ENCODE results near the gene MAP2K4.

Gene MAP2K4

GRCh38 chr17:12114686-12115418 is 94.2 kb downstream of the MAP2K4 start:
- 100% methylated on average over 1 of the region's 3 CpGs for WGBS, 2 experiments (ENCODE audit: insufficient coverage in 2 of 2)
- H3K4me3 ChIP-seq (ENCODE audit: extremely low read depth, insufficient read depth, low read length, poor library complexity, severe bottlenecking) = no peak overlapping the region
- no peaks in the 10 kb centered on the region for H3K9me3 ChIP-seq (ENCODE audit: control insufficient read depth, low read length)
- no peak overlapping the region for H3K27ac ChIP-seq (ENCODE audit: low read depth, low read length, severe bottlenecking)
- peaks cover 67% of the 10 kb centered on the region for H3K36me3 ChIP-seq (ENCODE audit: control insufficient read depth, insufficient read depth, low read length)
- H3K4me1 ChIP-seq (ENCODE audit: control insufficient read depth, insufficient read depth, low read length, poor library complexity, severe bottlenecking) = no peaks in the 10 kb centered on the region

GRCh38 chr17:12116143-12116542 is 95.5 kb downstream of the MAP2K4 start:
- no peaks in the 10 kb centered on the region for H3K9me3 ChIP-seq (ENCODE audit: control insufficient read depth, low read length)
- peaks cover 67% of the 10 kb centered on the region for H3K36me3 ChIP-seq (ENCODE audit: control insufficient read depth, insufficient read depth, low read length)
- H3K4me1 ChIP-seq (ENCODE audit: control insufficient read depth, insufficient read depth, low read length, poor library complexity, severe bottlenecking) = no peaks in the 10 kb centered on the region
- H3K27ac ChIP-seq (ENCODE audit: low read depth, low read length, severe bottlenecking) = no peak overlapping the region
- no peak overlapping the region for H3K4me3 ChIP-seq (ENCODE audit: extremely low read depth, insufficient read depth, low read length, poor library complexity, severe bottlenecking)

DNA sequence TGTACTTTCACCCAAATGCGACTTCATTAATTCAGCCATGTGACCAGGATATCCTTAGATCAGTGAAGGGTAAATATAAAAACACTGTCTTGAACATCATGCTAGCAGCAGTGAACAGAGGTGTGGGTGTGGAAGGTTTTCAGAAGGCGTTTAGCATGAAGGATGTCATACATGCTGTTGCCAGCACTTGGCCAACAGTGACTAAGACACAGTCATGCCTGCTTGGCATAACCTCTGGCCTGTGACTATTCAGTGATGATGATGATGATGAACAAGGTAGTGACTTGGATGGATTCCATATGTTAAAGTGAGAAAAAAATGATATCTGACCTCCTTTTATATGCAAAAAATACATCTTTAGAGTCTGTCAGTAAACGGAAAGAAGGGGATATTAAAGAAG is 97.9 kb downstream of the MAP2K4 start:
- 100% methylated on average over 1 of the region's 3 CpGs for WGBS, 2 experiments (ENCODE audit: insufficient coverage in 2 of 2)
- no peaks in the 10 kb centered on the region for H3K9me3 ChIP-seq (ENCODE audit: control insufficient read depth, low read length)
- H3K36me3 ChIP-seq (ENCODE audit: control insufficient read depth, insufficient read depth, low read length) = peaks cover 49% of the 10 kb centered on the region
- H3K27ac ChIP-seq (ENCODE audit: low read depth, low read length, severe bottlenecking) = no peak overlapping the region
- H3K4me3 ChIP-seq (ENCODE audit: extremely low read depth, insufficient read depth, low read length, poor library complexity, severe bottlenecking) = no peak overlapping the region
- no peaks in the 10 kb centered on the region for H3K4me1 ChIP-seq (ENCODE audit: control insufficient read depth, insufficient read depth, low read length, poor library complexity, severe bottlenecking)

GRCh38 chr17:12122075-12122474 is 101.4 kb downstream of the MAP2K4 start:
- no peaks in the 10 kb centered on the region for H3K4me1 ChIP-seq (ENCODE audit: control insufficient read depth, insufficient read depth, low read length, poor library complexity, severe bottlenecking)
- no peaks in the 10 kb centered on the region for H3K9me3 ChIP-seq (ENCODE audit: control insufficient read depth, low read length)
- H3K36me3 ChIP-seq (ENCODE audit: control insufficient read depth, insufficient read depth, low read length) = peaks cover 46% of the 10 kb centered on the region
- WGBS, 2 experiments (ENCODE audit: insufficient coverage in 2 of 2) = 68 to 71% methylated on average over 3 to 4 of the region's 6 CpGs
- H3K4me3 ChIP-seq (ENCODE audit: extremely low read depth, insufficient read depth, low read length, poor library complexity, severe bottlenecking) = no peak overlapping the region
- H3K27ac ChIP-seq (ENCODE audit: low read depth, low read length, severe bottlenecking) = no peak overlapping the region

DNA sequence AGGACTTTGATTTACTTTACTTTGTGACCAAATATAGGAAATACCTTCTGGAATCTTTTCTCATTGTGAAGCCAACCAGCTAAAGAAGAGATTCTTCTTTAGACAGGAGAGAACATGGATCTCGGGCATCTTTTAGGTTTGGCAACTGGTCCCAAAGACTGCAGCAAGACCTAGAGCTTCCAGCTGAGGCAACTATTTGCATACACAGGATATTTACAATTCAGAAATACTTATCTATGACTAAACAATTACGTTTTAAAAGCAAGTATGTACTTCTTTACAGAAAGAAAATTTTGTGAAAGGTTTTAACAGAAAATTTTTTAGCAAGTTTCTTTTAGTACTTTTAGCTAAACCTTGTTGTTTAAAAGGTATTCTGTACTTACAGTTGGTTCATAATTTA is 106.5 kb downstream of the MAP2K4 start:
- H3K4me1 ChIP-seq (ENCODE audit: control insufficient read depth, insufficient read depth, low read length, poor library complexity, severe bottlenecking) = no peaks in the 10 kb centered on the region
- H3K9me3 ChIP-seq (ENCODE audit: control insufficient read depth, low read length) = no peaks in the 10 kb centered on the region
- H3K27ac ChIP-seq (ENCODE audit: low read depth, low read length, severe bottlenecking) = no peak overlapping the region
- no peak overlapping the region for H3K4me3 ChIP-seq (ENCODE audit: extremely low read depth, insufficient read depth, low read length, poor library complexity, severe bottlenecking)
- WGBS, 2 experiments (ENCODE audit: insufficient coverage in 2 of 2) = 83 to 100% methylated on average over 1 of the region's 2 CpGs
- peaks cover 50% of the 10 kb centered on the region for H3K36me3 ChIP-seq (ENCODE audit: control insufficient read depth, insufficient read depth, low read length)

DNA sequence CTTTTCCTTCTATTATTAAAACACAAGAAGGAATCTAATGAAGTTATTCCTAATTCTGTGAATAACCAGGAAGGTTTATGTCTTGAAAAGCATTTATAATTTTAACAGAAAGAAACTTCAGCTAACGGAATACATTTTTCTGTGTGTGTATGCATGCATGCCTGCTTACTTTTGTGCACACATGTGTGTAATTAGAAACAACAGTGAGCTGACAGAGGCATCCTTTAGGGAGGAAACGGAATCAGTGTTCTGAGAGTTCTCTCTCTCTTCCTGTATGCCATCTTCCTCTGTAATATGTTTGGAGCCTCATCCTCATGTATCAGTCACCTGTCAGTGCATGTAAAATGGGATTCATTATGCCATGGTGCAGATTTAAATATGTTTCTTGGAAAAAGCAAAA is 107.0 kb downstream of the MAP2K4 start:
- peaks cover 55% of the 10 kb centered on the region for H3K36me3 ChIP-seq (ENCODE audit: control insufficient read depth, insufficient read depth, low read length)
- WGBS, 2 experiments (ENCODE audit: insufficient coverage in 2 of 2) = 40% methylated on average over 1 of the region's 2 CpGs; no CpG with 5 or more reads in 1 of the 2 experiments

DNA sequence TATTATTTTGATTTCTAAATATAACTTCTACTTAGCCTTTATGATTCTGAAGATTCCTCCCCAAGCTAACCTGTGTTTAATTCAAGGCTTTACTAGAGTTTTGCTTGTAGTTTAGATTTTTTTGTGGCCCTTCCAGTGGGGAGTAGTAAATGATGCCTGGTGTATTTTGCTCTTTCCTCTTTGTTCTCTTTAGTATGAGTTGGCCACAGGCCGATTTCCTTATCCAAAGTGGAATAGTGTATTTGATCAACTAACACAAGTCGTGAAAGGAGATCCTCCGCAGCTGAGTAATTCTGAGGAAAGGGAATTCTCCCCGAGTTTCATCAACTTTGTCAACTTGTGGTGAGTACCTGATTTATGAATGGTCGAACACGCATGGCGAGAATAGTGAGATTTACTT is 108.3 kb downstream of the MAP2K4 start:
- WGBS, 2 experiments (ENCODE audit: insufficient coverage in 2 of 2) = 94 to 97% methylated on average over 6 of the region's 7 CpGs
- H3K27ac ChIP-seq (ENCODE audit: low read depth, low read length, severe bottlenecking) = no peak overlapping the region
- no peaks in the 10 kb centered on the region for H3K9me3 ChIP-seq (ENCODE audit: control insufficient read depth, low read length)
- H3K4me3 ChIP-seq (ENCODE audit: extremely low read depth, insufficient read depth, low read length, poor library complexity, severe bottlenecking) = no peak overlapping the region
- H3K4me1 ChIP-seq (ENCODE audit: control insufficient read depth, insufficient read depth, low read length, poor library complexity, severe bottlenecking) = no peaks in the 10 kb centered on the region
- H3K36me3 ChIP-seq (ENCODE audit: control insufficient read depth, insufficient read depth, low read length) = peaks cover 55% of the 10 kb centered on the region

More for the DNA sequence above, 107.0 kb downstream of the MAP2K4 start:
- Histone ChIP-seq H3K4me1 (ENCODE audit: control insufficient read depth, insufficient read depth, low read length, poor library complexity, severe bottlenecking) (no peaks in the 10 kb centered on the region), H3K4me3 (ENCODE audit: extremely low read depth, insufficient read depth, low read length, poor library complexity, severe bottlenecking) (no peak overlapping the region), H3K9me3 (ENCODE audit: control insufficient read depth, low read length) (no peaks in the 10 kb centered on the region), H3K27ac (ENCODE audit: low read depth, low read length, severe bottlenecking) (no peak overlapping the region)

- no peaks in the 10 kb centered on the region for H3K4me1 ChIP-seq (ENCODE audit: control insufficient read depth, insufficient read depth, low read length, poor library complexity, severe bottlenecking)
- 90 to 92% methylated on average over 2 of the region's 6 CpGs for WGBS, 2 experiments (ENCODE audit: insufficient coverage in 2 of 2)
- H3K36me3 ChIP-seq (ENCODE audit: control insufficient read depth, insufficient read depth, low read length) = peaks cover 43% of the 10 kb centered on the region
- H3K27ac ChIP-seq (ENCODE audit: low read depth, low read length, severe bottlenecking) = peak overlapping the region; percentile 48
- peaks cover 4% of the 10 kb centered on the region for H3K9me3 ChIP-seq (ENCODE audit: control insufficient read depth, low read length)
- H3K4me3 ChIP-seq (ENCODE audit: extremely low read depth, insufficient read depth, low read length, poor library complexity, severe bottlenecking) = no peak overlapping the region
Measured at GRCh38 chr17:12133183-12133582, 112.5 kb downstream of the MAP2K4 start.

DNA sequence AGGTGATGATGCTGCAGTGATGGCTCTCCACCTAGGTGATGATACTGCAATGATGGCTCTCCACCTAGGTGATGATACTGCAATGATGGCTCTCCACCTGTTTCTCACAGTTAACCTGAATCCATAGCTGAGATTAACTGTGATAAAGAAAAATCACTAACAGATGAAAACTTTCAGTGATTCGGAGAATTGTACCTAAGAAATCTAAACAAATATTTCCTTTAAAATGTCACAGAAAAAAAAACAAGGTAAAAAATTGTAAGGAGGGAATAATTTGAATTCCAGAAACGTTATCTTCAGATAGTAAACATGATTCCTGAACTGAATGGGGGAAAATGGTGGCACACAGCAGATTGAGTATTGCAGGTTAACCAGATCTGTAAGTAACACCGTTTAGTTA is 113.4 kb downstream of the MAP2K4 start:
- peaks cover 40% of the 10 kb centered on the region for H3K36me3 ChIP-seq (ENCODE audit: control insufficient read depth, insufficient read depth, low read length)

DNA sequence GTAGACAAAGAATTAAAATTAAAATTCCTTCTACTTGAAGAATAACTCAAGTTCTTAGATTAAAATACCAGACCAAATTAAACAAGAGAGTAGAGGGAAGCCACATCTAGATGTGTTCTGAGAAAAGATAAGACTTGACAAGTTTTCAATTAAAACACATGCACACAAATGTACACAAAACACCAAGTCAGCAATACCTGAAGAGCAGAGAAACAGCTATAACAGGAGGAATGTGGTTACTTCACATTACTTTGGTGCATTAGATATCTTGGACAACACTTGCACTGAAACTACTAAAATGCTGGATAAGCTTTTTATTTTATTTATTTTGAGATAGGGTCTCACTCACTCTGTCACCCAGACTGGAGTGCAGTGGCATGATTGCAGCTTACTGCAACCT is 113.9 kb downstream of the MAP2K4 start:
- Histone ChIP-seq H3K4me1 (ENCODE audit: control insufficient read depth, insufficient read depth, low read length, poor library complexity, severe bottlenecking) (no peaks in the 10 kb centered on the region), H3K9me3 (ENCODE audit: control insufficient read depth, low read length) (peaks cover 4% of the 10 kb centered on the region), H3K36me3 (ENCODE audit: control insufficient read depth, insufficient read depth, low read length) (peaks cover 36% of the 10 kb centered on the region), H3K27ac (ENCODE audit: low read depth, low read length, severe bottlenecking) (no peak overlapping the region), H3K4me3 (ENCODE audit: extremely low read depth, insufficient read depth, low read length, poor library complexity, severe bottlenecking) (no peak overlapping the region)

More for the DNA sequence above, 113.4 kb downstream of the MAP2K4 start:
- no peak overlapping the region for H3K27ac ChIP-seq (ENCODE audit: low read depth, low read length, severe bottlenecking)
- H3K4me3 ChIP-seq (ENCODE audit: extremely low read depth, insufficient read depth, low read length, poor library complexity, severe bottlenecking) = no peak overlapping the region
- WGBS, 2 experiments (ENCODE audit: insufficient coverage in 2 of 2) = 67% methylated on average over 1 of the region's 3 CpGs; no CpG with 5 or more reads in 1 of the 2 experiments
- H3K9me3 ChIP-seq (ENCODE audit: control insufficient read depth, low read length) = peaks cover 4% of the 10 kb centered on the region
- H3K4me1 ChIP-seq (ENCODE audit: control insufficient read depth, insufficient read depth, low read length, poor library complexity, severe bottlenecking) = no peaks in the 10 kb centered on the region

DNA sequence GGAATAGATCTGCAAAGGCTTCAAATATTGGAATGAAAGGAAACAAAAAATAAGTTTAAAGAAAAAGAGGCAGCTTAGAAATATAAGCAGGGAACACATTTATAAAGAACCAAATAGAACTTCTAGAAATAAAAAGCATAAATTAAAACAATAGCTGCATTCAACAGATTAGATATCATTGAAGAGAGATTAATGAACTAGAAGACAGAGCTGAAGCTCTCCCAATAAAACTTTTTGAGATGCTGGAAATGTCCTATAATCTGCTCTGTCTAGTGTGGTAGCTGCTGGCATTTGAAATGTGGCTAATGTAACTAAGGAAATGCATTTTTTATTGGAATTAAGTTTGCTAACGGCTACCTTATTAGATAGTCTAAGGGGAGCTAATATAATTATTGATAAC is 115.6 kb downstream of the MAP2K4 start:
- no peak overlapping the region for H3K27ac ChIP-seq (ENCODE audit: low read depth, low read length, severe bottlenecking)

More for the DNA sequence above, 115.6 kb downstream of the MAP2K4 start:
- no CpG with 5 or more reads among the region's 1 CpG for WGBS, 2 experiments (ENCODE audit: insufficient coverage in 2 of 2)
- H3K4me3 ChIP-seq (ENCODE audit: extremely low read depth, insufficient read depth, low read length, poor library complexity, severe bottlenecking) = no peak overlapping the region
- peaks cover 4% of the 10 kb centered on the region for H3K9me3 ChIP-seq (ENCODE audit: control insufficient read depth, low read length)
- peaks cover 48% of the 10 kb centered on the region for H3K36me3 ChIP-seq (ENCODE audit: control insufficient read depth, insufficient read depth, low read length)
- H3K4me1 ChIP-seq (ENCODE audit: control insufficient read depth, insufficient read depth, low read length, poor library complexity, severe bottlenecking) = no peaks in the 10 kb centered on the region
